AG09319 (cell line): ENCODE data around the gene SETBP1.

ENCODE experiments used
- DNase-seq: peaks from one replicate; pipeline ENCODE4 v3.0.0-alpha.2; 2010; ENCODE audit warnings: low read depth; ENCODE audit errors: extremely low read depth
- TF ChIP-seq, protein P1 (sequence below): IDR thresholded peaks from 2 replicates; pipeline ENCODE4 v1.5.1; 2011; ENCODE audit warnings: low read depth, mild to moderate bottlenecking, inconsistent platforms, low read length, moderate library complexity

SETBP1 gene

DNA sequence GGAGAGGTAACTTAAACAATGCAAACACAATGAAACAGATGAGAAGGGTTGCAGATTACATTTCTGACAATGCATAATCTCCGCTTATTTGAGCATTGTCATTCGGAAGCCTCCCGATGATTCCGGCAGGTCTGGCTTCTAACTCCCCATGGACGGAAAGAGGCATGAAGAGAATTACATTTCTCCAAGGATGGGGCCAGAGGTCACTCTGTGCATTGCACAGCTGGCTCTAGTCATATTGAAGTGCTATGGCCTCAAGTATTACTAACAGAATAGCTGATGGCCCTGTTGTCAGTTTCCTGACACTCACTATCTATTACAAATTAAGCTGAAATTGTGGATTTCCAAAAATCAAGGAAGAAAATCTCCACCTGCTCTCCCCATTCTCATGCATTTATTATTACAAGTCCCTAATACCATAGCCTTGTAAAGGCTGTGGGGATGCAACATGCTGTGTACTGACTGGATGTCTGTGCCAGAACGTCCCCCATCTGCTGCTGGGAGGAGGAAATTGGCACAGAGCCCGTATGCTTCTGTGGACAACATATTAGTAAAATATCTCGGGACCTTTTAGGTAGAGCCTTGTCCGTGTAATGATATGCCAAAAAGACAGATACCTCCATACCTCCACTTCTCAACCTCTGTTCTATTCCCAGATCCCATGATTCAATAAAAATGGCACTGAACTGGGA, 168.1 kb downstream of the SETBP1 start:
- TF ChIP-seq, protein P1, sequence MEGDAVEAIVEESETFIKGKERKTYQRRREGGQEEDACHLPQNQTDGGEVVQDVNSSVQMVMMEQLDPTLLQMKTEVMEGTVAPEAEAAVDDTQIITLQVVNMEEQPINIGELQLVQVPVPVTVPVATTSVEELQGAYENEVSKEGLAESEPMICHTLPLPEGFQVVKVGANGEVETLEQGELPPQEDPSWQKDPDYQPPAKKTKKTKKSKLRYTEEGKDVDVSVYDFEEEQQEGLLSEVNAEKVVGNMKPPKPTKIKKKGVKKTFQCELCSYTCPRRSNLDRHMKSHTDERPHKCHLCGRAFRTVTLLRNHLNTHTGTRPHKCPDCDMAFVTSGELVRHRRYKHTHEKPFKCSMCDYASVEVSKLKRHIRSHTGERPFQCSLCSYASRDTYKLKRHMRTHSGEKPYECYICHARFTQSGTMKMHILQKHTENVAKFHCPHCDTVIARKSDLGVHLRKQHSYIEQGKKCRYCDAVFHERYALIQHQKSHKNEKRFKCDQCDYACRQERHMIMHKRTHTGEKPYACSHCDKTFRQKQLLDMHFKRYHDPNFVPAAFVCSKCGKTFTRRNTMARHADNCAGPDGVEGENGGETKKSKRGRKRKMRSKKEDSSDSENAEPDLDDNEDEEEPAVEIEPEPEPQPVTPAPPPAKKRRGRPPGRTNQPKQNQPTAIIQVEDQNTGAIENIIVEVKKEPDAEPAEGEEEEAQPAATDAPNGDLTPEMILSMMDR, result no peak
- DNase-seq, result no peak

DNA sequence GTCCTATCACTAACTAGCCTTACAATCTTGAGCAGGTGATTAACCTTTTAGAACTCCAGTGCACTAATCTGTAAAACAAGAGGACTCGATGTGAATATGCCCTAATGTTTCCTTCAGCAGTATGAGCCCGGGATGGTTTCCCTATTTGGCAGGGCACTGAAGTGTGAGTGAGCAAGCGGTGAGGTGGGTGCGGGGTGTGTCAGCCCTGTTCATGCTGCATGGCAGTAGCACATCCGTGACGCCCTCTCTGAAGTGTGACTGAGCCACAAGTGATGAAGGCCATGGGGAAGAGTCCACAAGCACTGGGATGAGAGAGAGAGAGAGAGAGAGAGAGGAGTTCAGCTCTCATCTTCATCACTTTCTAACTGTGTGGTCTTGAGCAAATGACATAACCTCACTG, 168.7 kb downstream of the SETBP1 start:
- DNase-seq, result no peak
- TF ChIP-seq, protein P1, result no peak

GRCh38 chr18:44850001-44850400, 169.3 kb downstream of the SETBP1 start:
- TF ChIP-seq, protein P1, result no peak

GRCh38 chr18:44851856-44852621, 171.4 kb downstream of the SETBP1 start:
- TF ChIP-seq, protein P1, result no peak
- no peak for DNase-seq

More at GRCh38 chr18:44850001-44850400, 169.3 kb downstream of the SETBP1 start:
- DNase-seq, result no peak

- DNase-seq, result no peak
- TF ChIP-seq, protein P1, result no peak
Measured at GRCh38 chr18:44852818-44853217, 172.1 kb downstream of the SETBP1 start.

DNA sequence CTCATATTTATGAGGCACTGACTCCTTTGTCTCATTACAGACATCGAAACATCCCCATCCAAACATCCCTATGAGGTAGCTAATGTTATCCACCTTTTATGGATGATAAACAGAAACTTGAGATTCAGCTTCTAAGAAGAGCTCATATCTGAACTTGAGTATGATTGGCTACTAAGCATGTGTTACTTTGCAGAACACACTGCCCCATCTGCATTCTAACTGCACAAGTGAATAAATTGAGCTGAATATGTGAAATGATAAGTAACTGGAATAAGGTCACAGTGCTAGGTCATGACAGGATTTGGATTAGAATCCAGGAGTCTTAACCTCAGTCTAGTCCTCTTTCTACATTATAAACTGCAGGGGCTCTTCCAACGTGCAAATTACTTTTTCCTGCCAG, 172.7 kb downstream of the SETBP1 start:
- TF ChIP-seq, protein P1, result no peak
- no peak for DNase-seq

GRCh38 chr18:44855681-44856080, 175.0 kb downstream of the SETBP1 start:
- no peak for DNase-seq
- TF ChIP-seq, protein P1, result no peak
